Muscle of back (tissue), 11 donors: Measurements from ENCODE around the gene DISP3. TPM values are rescaled to one million over a fixed set of nuclear protein-coding genes. Genes with fewer than 3 reads are reported as not detected.

Experiments
- DNase-seq, 3 donors: peaks; one replicate each; pipeline versions ENCODE4 v3.0.0 to v3.0.0-alpha.2; 2013
- polyA plus RNA-seq, 10 donors: library from polyadenylated mRNA; unstranded; fragments of 120-200 nt; gene quantifications; one replicate each; pipeline ENCODE4 v1.2.1, GENCODE V29; 2013; ENCODE audit not compliant: insufficient read length in 10 of 10

DISP3 gene
- polyA plus RNA-seq, 10 donors: 0.09 to 0.56 (median 0.28) TPM

DNA sequence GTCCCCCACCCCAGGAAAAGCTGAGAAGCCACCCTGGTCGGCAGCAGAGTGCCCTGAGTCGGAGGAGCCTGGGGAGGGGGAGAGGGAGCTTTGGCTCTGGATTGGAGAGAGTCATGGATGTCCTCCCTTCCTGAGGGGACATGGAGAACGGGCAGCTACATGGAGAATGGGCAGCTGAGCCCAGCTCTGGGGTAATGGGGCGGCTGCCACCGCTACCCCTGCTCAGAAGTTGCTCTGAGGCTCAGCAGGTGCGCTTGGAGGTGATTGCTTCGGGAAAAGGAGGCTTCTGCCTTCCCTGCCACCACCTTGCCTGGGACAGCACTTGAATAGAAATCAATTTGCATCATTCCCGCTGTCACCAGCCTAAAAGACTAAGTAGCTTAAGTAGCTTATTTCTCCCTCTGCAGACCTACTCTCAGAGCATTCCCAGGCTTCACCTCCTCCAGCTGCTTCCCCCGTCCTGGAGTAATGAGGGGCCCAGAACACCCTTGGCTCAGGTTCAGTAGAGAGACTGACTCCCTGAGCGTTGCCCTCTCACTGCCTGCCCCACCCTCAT lies 8.3 kb downstream of the DISP3 start:
- no peak for DNase-seq

DNA sequence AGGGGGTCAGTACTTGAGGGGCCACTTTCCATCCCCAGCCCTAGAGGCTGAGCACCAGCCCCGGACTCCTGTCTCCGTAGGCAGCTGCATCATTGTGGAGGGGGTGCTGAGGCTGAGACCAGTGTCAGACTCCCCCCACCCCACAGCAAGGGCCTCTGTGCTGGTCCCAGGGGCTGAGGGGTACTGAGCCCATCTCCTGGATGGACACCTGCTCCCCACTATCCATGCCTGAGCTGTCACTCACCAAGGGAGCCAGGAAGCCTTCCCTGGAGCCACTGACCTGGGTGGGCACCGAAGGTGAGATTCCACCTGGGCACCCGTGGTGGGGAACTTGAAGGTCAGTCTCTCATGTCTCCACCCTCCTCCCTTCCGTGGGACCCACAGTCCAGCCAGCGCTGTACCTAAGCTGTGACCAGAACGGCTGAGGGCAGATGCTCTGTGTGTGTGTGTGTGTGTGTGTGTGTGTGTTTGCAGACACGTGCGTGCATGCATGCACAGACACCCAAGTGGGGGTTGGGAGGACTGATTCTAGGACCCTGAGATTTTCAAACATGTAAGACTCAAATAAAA lies 9.3 kb downstream of the DISP3 start:
- no peak for DNase-seq

DNA sequence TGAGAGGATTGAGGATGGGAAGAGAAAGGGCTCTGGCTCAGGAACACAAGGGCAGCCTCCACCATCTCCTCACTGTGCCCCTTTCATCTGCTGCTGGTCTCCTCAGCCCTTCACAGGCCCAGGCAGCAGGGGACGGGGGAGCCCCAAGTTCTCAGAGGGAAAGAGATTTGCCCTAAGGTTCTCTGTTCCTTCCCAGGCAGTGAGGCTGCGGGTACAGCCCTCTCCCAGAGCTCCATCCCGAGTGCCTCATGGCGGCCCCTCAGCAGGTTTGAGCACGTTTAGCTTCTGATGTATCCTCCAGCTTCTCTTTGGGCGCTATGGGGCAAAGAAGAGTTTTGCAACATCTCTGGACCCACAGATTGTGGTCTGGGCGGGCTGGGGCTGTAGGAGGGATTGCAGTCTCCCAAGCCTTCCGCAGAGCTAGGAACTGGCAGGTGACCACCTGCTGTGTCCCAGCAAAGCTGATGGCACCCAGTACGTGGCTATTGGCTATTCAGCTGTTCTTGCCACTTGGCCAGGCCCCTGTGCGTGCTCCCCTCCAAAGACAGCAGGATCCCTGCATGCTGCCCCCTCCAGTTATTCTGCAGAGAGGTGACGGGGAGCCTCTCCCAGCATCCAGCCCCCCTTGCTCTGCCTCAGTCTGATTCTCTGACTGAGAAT lies 10.1 kb downstream of the DISP3 start:
- no peak for DNase-seq

DNA sequence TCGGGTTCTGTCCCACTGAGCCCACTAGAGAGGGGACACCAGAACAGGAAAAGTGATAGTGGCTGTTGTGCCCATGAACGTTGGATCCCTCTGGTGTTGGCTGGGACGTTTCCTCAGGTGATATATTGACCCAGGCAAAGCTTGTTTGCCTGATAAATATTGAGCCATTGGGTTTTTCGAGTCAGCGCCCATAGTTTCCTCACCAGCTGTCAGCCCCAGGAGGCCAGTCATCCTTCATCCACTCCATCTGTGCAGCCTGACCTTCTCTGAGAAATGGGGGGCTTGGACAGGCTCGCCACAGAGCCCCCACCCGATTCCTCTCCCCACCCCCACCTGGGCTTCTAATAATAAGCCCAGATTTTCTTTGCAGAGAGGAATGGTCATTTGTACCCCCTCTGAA lies 13.3 kb downstream of the DISP3 start:
- no peak for DNase-seq

DNA sequence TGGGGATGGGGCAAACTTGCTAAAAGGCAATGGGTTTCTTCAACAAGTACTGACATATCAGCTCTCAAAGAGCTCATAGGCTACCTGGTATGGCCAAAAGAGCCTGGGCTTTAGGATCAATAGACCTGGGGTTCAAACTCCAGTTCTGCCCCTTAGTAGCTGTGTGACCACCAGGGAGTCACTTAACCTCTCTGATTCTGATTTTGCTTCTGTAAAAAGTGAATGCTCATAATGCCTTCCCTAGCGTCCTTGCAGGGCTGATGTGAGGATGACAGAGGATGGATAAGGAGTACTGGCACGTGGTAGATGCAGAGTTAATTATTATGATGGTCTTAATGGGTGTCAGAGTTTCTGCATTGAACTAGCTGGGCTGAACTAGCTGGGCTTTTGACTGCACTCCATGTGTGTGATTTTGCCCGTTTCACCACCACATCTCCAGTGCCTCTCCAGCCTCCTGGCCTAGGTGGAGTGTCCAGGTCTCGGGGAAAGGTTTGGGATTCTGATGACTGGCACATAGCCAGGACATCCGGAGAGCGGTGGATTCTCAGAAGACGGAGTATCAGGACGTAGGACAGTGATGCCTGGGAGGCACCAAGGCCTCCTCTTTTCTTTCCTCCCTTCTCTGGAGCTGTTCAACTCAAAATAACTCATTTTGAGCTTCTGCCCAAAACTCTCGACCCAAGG lies 15.2 kb downstream of the DISP3 start:
- no peak for DNase-seq

DNA sequence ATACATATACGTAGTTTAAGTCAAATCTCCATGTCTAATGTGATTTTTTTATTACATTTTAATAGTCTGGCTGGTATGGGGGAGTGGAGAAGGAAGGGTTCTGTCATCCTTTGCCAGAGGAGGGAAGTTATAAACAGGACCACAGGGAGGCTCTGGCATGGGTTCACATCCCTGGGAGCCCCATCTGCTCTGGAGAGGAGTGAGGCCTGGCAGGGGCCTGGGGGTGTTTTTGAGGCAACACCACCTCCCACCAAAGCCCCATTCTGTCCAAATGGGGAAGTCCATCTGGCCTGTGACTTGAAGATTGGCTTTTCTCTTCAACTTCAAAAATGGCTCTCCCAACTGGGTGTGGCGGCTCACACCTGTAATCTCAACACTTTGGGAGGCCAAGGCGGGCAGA lies 15.8 kb downstream of the DISP3 start:
- no peak for DNase-seq

DNA sequence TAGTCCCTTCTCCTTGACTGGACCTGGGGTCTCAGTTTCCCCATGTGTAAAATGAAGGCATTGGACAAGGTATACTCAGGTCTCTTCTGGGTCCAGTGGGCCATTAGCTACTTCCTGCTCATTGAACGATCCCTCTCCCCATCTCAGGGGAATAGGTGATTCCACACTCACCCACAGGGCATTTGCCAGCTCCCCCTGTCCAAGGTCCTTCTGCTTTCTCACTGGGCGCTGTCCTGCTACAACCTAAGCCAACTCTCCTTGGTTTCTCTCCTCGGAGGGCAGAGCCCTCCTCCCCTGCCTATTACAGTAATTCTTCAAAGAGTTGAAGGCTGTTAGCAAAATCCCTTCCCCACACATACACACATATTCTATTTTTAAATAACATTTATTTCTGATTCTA lies 16.6 kb downstream of the DISP3 start:
- no peak for DNase-seq

DNA sequence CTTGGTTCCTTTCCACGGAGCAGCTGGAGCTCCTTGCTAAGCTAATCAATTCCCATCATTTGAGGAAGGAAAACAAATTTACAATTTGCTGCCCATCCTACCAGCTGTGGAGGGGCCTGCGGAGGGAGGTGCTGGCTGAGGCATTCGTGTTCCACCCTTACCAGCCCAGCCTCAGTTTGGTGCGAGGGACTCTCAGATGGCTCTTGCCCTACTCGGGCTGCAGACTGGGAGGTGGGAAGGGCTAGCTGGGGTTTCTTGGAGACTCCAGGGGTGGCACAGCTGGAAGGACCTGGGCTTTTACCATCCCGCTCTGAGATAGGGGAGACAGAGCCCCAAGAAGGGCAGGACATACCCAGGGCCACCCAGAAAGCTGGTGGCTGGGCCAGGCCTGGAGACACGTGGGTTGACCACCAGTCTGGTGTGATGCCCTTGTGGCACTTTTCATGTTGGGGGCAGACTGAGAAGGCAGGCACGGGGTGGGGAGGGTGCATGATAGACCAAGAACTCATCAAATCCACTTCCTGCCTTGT lies 17.7 kb downstream of the DISP3 start:
- DNase-seq: no peak

DNA sequence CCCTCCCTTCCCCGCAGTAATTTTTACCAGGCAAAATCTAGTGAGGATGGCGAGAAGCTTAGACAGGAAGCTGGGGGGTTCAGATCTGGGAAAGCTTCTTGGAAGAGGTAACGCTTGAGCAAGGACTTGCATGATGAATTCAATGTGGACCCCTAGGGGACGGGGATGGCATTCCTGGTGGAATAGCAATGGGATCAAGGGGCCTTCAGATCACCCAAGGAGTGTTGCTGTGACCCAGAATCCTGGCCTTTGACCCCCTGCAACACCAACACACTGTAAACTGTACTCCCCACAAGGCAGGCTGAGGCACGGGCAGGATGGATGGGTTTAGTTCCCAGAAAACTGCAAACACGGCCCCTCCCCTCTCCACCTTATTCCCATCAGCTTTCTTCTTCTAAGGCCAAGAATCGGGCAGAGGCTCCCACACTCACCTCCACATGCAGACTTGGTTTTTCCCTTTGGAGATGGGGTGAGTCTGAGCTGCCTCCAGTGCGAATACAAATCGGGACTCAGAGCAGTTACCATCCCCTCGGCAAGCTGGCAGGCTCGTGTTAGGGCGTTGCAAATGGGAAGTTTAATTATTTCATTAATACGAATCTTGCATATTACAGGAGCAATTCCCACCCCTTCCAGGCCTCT lies 20.1 kb downstream of the DISP3 start:
- no peak for DNase-seq

DNA sequence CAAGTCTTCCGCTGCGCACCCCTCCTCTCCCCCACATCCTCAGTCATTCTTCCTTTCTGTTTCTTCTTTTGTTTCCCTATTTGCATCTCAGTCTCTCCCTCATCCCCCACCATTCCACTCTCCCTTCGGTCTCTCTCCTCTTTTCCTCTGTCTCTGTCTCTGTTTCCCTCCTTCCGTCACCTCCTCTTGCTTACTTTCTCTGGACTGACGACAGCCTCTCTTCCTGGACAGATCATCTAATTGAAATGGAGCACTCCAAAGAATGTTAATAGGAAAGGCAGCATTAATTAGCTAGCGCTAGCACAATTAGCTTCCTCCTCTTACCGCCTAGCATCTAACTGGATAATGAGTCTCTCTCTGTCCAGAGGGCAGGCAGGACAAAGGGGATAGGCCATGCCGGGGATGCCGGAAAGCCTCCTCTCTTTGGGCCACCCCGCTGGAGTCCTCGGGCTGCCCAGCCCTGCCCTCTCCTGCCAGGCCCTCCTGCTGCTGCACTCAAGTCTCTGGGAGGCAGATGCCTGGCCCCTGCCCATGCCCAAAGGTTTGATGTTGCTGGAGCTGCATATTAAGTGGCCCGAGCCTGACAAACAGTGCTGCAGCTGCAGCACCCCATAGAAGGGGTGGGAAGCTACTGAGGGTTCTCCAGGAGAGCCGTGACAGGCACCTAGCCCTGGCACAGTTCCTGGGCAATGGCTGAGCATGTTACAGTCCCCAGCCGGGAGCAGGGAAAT lies 20.8 kb downstream of the DISP3 start:
- DNase-seq: no peak

DNA sequence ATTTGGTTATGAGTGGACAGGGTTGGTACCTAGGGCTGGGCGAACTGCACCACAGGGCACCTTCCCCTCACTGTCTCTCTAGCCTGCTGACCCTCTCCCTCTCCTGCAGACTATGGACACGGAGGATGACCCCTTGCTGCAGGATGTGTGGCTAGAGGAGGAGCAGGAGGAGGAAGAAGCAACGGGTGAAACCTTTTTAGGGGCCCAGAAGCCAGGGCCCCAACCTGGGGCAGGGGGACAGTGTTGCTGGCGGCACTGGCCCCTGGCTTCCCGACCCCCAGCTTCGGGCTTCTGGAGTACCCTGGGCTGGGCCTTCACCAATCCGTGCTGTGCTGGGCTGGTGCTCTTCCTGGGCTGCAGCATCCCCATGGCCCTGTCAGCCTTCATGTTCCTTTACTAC lies 21.9 kb downstream of the DISP3 start:
- DNase-seq: no peak

DNA sequence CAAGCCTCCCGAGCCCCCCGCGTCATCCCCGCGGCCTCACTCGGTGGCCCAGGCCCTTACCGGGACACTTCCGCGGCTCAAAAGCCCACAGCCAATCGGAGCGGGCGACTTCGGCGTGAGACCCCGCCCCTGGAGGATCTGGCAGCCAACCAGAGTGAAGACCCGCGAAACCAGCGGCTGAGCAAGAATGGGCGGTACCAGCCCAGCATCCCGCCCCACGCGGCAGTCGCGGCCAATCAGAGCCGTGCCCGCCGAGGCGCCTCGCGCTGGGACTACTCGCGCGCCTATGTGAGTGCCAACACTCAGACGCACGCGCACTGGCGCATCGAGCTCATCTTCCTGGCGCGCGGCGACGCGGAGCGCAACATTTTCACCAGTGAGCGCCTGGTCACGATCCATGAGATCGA lies 22.5 kb downstream of the DISP3 start:
- peak in 2 of 3 donors; percentile 52 to 68 for DNase-seq

DNA sequence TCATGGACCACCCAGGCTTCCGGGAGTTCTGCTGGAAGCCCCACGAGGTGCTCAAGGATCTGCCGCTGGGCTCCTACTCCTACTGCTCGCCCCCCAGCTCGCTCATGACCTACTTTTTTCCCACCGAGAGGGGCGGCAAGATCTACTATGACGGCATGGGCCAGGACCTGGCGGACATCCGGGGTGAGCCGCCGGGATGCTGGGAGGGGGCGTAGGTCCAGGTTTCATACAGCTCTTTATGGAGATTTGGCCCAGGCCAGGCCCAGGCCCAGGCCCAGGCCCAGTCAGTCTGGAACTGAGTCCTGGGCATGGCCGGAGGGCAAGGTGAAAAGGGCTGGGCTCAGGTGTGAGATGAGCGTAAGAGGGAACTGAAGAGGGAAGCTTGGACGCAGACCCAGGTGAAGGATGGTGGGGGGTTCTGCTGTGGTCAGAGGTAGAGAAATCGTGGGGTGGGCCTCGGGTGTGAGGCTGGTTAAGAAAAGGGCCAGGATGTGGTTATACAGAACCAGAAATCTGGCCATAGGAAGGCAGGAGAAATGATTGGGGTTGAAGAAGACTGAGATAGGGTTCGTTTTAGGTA lies 23.0 kb downstream of the DISP3 start:
- no peak for DNase-seq

DNA sequence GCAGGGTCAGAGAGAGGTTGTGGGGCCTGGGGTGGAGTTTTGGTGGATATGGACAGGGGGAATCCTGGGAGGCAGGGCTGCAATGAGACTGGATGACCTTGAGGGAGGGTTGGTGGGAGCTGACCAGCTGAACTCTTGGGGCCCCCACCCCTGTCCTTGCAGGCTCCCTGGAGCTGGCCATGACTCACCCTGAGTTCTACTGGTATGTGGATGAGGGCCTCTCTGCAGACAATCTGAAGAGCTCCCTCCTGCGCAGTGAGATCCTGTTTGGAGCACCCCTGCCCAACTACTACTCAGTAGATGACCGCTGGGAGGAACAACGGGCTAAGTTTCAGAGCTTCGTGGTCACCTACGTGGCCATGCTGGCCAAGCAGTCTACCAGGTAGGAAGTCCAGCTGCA lies 23.6 kb downstream of the DISP3 start:
- no peak for DNase-seq

DNA sequence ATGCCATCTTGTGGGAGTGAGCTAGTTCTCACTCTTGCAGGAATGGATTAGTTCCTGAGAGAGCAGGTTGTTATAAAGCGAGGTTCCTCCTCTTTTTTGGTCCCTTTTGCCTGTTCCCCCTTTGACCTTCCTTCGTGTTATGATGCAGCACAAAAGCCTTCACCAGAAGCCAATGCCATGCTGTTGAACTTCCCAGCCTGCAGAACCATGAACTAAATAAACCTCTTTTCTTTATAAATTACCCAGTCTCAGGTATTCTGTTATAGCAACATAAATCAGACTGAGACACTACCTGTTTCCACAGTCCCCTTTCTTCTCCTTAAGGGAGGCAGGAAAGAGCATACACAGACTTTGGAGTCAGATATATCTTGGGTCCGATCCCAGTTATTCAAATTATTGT lies 25.6 kb downstream of the DISP3 start:
- DNase-seq: no peak

DNA sequence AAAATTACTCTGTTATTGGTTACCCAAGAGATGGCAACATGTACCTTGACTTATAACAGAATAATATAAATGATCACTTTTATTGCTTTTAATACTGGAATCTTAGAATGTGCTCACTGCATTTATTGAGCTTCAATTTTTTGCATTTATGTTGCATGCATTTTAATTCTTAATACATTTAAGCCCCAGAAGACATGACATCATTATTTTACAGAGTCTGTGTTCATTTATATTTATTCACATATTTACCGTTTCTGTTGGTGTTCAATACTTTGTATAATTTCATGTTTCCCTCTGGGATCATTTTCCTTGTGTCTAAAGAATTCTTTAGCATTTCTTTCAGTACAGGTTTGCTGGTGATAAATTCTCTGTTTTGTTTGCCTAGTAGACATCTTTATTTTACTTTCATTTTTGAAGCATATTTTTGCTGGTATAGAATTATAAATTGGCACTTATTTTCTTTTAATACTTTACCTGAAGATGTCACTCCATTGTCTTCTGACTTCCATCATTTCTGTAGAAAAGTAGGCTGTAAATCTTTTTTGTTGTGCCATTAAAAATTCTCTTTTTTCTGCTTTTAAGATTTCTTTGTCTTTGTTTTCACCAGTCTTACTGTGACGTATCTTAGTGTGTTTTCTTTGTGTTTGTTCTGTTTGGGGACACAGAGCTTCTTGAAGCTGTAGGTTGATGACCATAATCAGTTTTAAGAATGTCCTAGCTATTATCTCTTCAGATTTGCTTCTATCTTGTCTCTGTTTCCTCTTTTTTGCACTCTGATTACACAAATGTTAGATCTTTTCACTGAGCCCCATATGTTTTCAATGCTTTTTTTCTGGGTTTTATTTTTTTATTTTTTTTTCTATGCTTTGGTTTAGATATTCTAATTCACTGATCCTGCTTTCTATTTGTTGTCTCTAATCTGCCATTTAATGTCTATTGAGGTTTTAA lies 26.9 kb downstream of the DISP3 start:
- DNase-seq: no peak

DNA sequence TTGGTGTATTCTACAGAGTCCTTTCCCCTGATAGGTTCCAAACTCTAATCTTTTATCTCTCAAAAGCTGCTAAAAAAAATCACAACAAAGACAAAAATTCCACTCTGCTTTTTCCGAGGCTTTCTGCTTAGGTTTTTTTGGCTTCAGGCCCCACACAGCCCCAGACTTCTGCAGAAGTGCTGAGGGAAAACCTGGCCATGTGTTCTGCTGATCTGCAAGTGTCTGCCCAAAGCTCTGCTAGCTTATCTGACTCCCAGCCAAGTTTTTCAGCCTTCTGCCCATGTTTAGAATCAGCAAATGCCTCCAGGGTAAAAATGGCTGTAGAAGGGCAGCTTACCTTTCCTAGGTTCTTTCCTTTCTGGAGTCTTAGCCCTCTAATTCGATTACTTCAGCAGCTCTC lies 28.4 kb downstream of the DISP3 start:
- DNase-seq: no peak

DNA sequence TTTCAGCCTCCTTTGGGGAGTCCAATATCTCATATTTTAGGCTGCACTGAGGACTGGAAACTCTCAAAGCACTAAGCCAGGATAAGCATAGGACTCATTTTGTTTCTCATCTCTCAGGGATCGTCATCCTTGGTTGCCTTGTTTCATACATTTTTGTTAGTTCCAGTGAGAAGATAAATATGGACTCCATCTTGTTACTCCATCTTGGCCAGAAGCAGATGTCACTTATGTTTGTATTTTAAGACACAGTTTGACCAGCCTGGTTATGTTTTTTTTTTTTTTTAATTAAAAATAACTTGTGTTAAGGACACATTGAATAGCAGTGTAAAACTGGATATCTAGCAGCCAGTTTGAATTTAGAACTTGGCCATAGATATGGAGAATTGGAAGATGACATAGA lies 34.7 kb downstream of the DISP3 start:
- DNase-seq: no peak

DNA sequence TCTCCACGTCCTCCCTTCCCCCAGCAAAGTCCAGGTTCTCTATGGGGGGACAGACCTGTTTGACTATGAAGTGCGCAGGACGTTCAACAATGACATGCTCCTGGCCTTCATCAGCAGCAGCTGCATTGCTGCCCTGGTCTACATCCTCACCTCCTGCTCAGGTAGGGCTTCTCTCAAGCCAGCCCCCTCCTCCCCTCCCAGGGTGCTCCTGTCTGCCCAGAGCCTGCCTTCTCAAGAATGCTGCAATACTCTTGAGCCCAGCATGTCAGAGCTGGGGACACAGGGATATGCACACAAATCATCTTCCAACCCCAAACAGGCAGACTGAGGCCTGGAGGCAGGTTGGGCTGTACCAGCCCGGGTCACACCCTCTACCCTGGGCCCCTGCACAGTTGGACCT lies 35.4 kb downstream of the DISP3 start:
- DNase-seq: no peak
